GM19438 (cell line): Measurements from ENCODE around the gene DDN.

Experiments
- ATAC-seq: cut with Tn5 transposase; IDR thresholded peaks from one replicate; pipeline ENCODE4 v1.9.1; 2021; ENCODE audit warnings: low read depth; ENCODE audit not compliant: unreplicated experiment

The DDN gene

GRCh38 chr12:48985901-48986300 is 13.3 kb downstream of the DDN start:
- no peak for ATAC-seq

- no peak for ATAC-seq
Observed at GRCh38 chr12:48985475-48985897, 13.7 kb downstream of the DDN start.

GRCh38 chr12:48982397-48983080 is 16.6 kb downstream of the DDN start:
- no peak for ATAC-seq

- no peak for ATAC-seq
Observed at GRCh38 chr12:48981757-48982157, 17.4 kb downstream of the DDN start.

- ATAC-seq: no peak
Observed at GRCh38 chr12:48980953-48981756, 18.0 kb downstream of the DDN start.

- ATAC-seq: no peak
Observed at GRCh38 chr12:48980389-48980952, 18.7 kb downstream of the DDN start.

- no peak for ATAC-seq
Observed at GRCh38 chr12:48979602-48980388, 19.4 kb downstream of the DDN start.

GRCh38 chr12:48978741-48979601 is 20.2 kb downstream of the DDN start:
- ATAC-seq: no peak

GRCh38 chr12:48978291-48978740 is 20.9 kb downstream of the DDN start, which contains the start of gene WNT1:
WNT1 (plus strand) TSS chr12:48978322; CDS start chr12:48978651, 329 bp downstream.
- ATAC-seq: no peak

GRCh38 chr12:48977290-48978281 is 21.6 kb downstream of the DDN start:
- no peak for ATAC-seq

GRCh38 chr12:48973941-48974673 is 25.1 kb downstream of the DDN start:
- ATAC-seq: no peak

- no peak for ATAC-seq
Observed at GRCh38 chr12:48973531-48973930, 25.6 kb downstream of the DDN start.

- ATAC-seq: no peak
Observed at GRCh38 chr12:48972952-48973483, 26.2 kb downstream of the DDN start.

- ATAC-seq: no peak
Observed at GRCh38 chr12:48972213-48972951, 26.8 kb downstream of the DDN start.

GRCh38 chr12:48970702-48971334 is 28.4 kb downstream of the DDN start:
- ATAC-seq: no peak
